PFSK-1 (cell line): Measurements from ENCODE around the gene PAXX.

Experiments used
- POLR2AphosphoS5 ChIP-seq: IDR thresholded peaks from 2 replicates; pipeline ENCODE4 v1.6.1; 2012; ENCODE audit warnings: low read depth, mild to moderate bottlenecking, control low read depth, low read length, moderate library complexity
- SIN3A ChIP-seq: IDR thresholded peaks from 2 replicates; pipeline ENCODE4 v1.6.1; 2012; ENCODE audit warnings: mild to moderate bottlenecking, low read length, moderate library complexity, borderline replicate concordance; ENCODE audit not compliant: insufficient read depth
- TF ChIP-seq, protein P1 (sequence below), 2 experiments: IDR thresholded peaks; 2 replicates each; pipeline versions ENCODE4 v1.6.1 to v1.8.0; 2011 to 2012; ENCODE audit warnings: low read depth in 2 of 2, low read length in 2 of 2, control low read depth in 1 of 2, inconsistent platforms in 1 of 2, mild to moderate bottlenecking in 1 of 2, moderate library complexity in 1 of 2; ENCODE audit not compliant: insufficient read depth in 1 of 2

DNA sequence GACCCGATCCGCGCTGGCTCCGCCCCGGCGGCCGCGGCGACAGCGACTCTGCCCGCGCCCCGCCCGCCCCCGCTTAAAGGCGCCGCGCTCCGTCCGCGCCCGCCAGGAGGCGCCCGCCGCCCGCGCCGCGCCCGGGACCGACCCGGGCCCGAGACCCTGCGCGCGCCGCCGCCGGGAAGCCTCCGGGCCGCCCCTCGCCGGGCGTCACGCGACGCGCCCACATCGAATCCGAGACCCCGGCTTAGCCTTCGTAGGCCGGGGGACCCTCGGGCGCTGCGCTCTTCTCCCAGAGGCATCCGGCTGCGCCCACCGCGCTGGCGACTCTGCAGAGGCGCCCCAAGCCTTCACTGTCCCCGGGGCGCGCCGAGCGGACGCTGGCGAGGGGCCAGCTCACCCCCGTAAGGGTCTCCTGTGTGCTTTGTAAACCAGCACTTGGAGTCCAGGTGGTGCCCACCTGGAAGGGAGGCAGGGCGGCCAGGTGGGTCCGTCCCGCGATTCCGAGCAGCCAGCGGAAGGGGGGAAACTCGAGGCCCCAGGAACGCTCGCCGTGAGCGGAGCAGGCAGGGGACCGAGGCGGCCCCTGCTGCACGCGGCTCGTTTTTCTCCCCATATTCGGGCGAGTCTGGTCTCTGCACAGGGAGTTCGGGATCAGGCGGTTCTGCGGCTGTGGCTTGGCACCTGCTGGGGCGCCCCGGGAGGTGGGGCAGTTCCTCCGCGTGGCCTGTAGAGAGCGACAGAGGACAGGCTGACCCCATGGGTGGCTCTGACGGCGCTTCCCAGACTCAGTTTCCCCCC is 36.2 kb downstream of the PAXX start:
- TF ChIP-seq SIN3A = no peak
- TF ChIP-seq, protein P1, sequence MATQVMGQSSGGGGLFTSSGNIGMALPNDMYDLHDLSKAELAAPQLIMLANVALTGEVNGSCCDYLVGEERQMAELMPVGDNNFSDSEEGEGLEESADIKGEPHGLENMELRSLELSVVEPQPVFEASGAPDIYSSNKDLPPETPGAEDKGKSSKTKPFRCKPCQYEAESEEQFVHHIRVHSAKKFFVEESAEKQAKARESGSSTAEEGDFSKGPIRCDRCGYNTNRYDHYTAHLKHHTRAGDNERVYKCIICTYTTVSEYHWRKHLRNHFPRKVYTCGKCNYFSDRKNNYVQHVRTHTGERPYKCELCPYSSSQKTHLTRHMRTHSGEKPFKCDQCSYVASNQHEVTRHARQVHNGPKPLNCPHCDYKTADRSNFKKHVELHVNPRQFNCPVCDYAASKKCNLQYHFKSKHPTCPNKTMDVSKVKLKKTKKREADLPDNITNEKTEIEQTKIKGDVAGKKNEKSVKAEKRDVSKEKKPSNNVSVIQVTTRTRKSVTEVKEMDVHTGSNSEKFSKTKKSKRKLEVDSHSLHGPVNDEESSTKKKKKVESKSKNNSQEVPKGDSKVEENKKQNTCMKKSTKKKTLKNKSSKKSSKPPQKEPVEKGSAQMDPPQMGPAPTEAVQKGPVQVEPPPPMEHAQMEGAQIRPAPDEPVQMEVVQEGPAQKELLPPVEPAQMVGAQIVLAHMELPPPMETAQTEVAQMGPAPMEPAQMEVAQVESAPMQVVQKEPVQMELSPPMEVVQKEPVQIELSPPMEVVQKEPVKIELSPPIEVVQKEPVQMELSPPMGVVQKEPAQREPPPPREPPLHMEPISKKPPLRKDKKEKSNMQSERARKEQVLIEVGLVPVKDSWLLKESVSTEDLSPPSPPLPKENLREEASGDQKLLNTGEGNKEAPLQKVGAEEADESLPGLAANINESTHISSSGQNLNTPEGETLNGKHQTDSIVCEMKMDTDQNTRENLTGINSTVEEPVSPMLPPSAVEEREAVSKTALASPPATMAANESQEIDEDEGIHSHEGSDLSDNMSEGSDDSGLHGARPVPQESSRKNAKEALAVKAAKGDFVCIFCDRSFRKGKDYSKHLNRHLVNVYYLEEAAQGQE (IDR thresholded peaks at IDR 0.05; ENCODE audit: insufficient read depth in 1 of 2, low read depth in 2 of 2, low read length in 2 of 2) = no peak
- no peak for TF ChIP-seq POLR2AphosphoS5
